ENCODE data around the gene BSN. TPM values are rescaled to one million over a fixed set of nuclear protein-coding genes. Genes with fewer than 3 reads are reported as not detected.

BSN gene
- total and polyA plus RNA-seq, 2 donors (not counting 1 experiment from before 2014, with no cell fraction given), result under 0.01 to 0.01 TPM

DNA sequence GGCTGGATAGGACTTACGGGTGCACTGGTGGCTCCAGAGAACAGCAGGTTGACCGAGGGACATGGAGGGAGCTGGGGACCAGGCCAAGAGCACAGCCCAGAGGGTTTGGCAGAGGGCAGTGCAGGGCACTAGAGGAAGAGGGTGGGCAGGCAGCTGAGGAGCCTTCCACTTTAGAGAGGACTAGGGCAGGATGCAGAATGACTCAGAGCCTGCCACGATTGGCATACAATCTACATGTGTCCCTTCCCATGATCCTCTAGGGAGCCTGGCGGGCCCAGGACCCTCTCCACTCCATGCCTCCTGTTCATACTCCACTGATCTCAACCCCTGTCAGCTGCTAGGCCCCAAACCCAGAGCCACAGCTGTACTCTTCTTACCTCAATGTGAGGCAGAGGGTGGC, 105.5 kb downstream of the BSN start:
- Histone ChIP-seq H3K4me3 (replicated peaks in 1 of 4; ENCODE audit: control extremely low read depth in 1 of 4, insufficient read depth in 1 of 4, low read depth in 3 of 4, low read length in 4 of 4) (no peak overlapping the region), H3K4me2 (ENCODE audit: extremely low read depth, insufficient read depth, low read length) (no peak overlapping the region), H3K9ac (ENCODE audit: insufficient read depth, low read length) (no peak overlapping the region), H3K9me3 (ENCODE audit: control insufficient read depth, insufficient read depth, low read depth, low read length) (no peaks in the 10 kb centered on the region), H3K4me1 (ENCODE audit: control insufficient read depth, extremely low read depth, insufficient read depth, low read length) (no peaks in the 10 kb centered on the region), H4K20me1 (ENCODE audit: control insufficient read depth, extremely low read depth, insufficient read depth, low read length) (no peaks in the 10 kb centered on the region), H3K79me2 (ENCODE audit: control insufficient read depth, insufficient read depth, low read length) (no peaks in the 10 kb centered on the region), H3K27me3 (ENCODE audit: control insufficient read depth, insufficient read depth, low read length) (peaks cover 2% of the 10 kb centered on the region), H3K36me3 (ENCODE audit: control insufficient read depth, insufficient read depth, low read length) (no peaks in the 10 kb centered on the region), H3K27ac (ENCODE audit: insufficient read depth, low read length) (no peak overlapping the region), H2AFZ (ENCODE audit: low read length) (no peak overlapping the region)
- DNase-seq (ENCODE audit: low read depth in 2 of 2), result no peak
- no peak for TF ChIP-seq EZH2 (IDR thresholded peaks at IDR 0.05; ENCODE audit: low read length, missing control alignments)
- TF ChIP-seq, protein P1, sequence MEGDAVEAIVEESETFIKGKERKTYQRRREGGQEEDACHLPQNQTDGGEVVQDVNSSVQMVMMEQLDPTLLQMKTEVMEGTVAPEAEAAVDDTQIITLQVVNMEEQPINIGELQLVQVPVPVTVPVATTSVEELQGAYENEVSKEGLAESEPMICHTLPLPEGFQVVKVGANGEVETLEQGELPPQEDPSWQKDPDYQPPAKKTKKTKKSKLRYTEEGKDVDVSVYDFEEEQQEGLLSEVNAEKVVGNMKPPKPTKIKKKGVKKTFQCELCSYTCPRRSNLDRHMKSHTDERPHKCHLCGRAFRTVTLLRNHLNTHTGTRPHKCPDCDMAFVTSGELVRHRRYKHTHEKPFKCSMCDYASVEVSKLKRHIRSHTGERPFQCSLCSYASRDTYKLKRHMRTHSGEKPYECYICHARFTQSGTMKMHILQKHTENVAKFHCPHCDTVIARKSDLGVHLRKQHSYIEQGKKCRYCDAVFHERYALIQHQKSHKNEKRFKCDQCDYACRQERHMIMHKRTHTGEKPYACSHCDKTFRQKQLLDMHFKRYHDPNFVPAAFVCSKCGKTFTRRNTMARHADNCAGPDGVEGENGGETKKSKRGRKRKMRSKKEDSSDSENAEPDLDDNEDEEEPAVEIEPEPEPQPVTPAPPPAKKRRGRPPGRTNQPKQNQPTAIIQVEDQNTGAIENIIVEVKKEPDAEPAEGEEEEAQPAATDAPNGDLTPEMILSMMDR (conservative IDR thresholded peaks at IDR 0.05 in 1 of 2, IDR thresholded peaks at IDR 0.05 in 1 of 2; ENCODE audit: low read depth in 1 of 2, low read length in 2 of 2), result no peak

DNA sequence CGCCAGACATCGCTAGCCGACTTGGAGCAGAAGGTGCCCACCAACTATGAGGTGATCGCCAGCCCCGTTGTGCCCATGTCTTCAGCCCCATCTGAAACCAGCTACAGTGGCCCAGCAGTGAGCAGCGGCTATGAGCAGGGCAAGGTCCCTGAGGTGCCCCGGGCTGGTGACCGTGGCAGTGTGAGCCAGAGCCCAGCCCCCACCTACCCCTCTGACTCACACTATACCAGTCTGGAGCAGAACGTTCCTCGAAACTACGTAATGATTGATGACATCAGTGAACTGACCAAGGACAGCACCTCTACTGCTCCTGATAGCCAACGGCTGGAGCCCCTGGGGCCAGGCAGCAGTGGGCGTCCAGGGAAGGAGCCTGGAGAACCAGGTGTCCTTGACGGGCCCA, 107.0 kb downstream of the BSN start:
- no peak overlapping the region for H3K27ac ChIP-seq (ENCODE audit: insufficient read depth, low read length)
- TF ChIP-seq, protein P1 (conservative IDR thresholded peaks at IDR 0.05 in 1 of 2, IDR thresholded peaks at IDR 0.05 in 1 of 2; ENCODE audit: low read depth in 1 of 2, low read length in 2 of 2), result no peak
- TF ChIP-seq EZH2 (IDR thresholded peaks at IDR 0.05; ENCODE audit: low read length, missing control alignments), result no peak
- H3K79me2 ChIP-seq (ENCODE audit: control insufficient read depth, insufficient read depth, low read length), result no peaks in the 10 kb centered on the region
- DNase-seq (ENCODE audit: low read depth in 2 of 2), result peak in 1 of 2 donors; percentile 30
- H4K20me1 ChIP-seq (ENCODE audit: control insufficient read depth, extremely low read depth, insufficient read depth, low read length), result no peaks in the 10 kb centered on the region
- H3K27me3 ChIP-seq (ENCODE audit: control insufficient read depth, insufficient read depth, low read length), result peaks cover 2% of the 10 kb centered on the region
- H3K4me3 ChIP-seq (replicated peaks in 1 of 4; ENCODE audit: control extremely low read depth in 1 of 4, insufficient read depth in 1 of 4, low read depth in 3 of 4, low read length in 4 of 4), result no peak overlapping the region
- H3K4me2 ChIP-seq (ENCODE audit: extremely low read depth, insufficient read depth, low read length), result no peak overlapping the region
- no peak overlapping the region for H2AFZ ChIP-seq (ENCODE audit: low read length)
- H3K36me3 ChIP-seq (ENCODE audit: control insufficient read depth, insufficient read depth, low read length), result no peaks in the 10 kb centered on the region
- no peak overlapping the region for H3K9ac ChIP-seq (ENCODE audit: insufficient read depth, low read length)
- H3K4me1 ChIP-seq (ENCODE audit: control insufficient read depth, extremely low read depth, insufficient read depth, low read length), result no peaks in the 10 kb centered on the region
- H3K9me3 ChIP-seq (ENCODE audit: control insufficient read depth, insufficient read depth, low read depth, low read length), result no peaks in the 10 kb centered on the region

GRCh38 chr3:49662021-49662420, 107.7 kb downstream of the BSN start:
- Histone ChIP-seq H3K9ac (ENCODE audit: insufficient read depth, low read length) (no peak overlapping the region), H4K20me1 (ENCODE audit: control insufficient read depth, extremely low read depth, insufficient read depth, low read length) (no peaks in the 10 kb centered on the region), H3K4me2 (ENCODE audit: extremely low read depth, insufficient read depth, low read length) (no peak overlapping the region), H3K4me3 (replicated peaks in 1 of 4; ENCODE audit: control extremely low read depth in 1 of 4, insufficient read depth in 1 of 4, low read depth in 3 of 4, low read length in 4 of 4) (no peak overlapping the region), H3K9me3 (ENCODE audit: control insufficient read depth, insufficient read depth, low read depth, low read length) (no peaks in the 10 kb centered on the region), H2AFZ (ENCODE audit: low read length) (no peak overlapping the region), H3K36me3 (ENCODE audit: control insufficient read depth, insufficient read depth, low read length) (no peaks in the 10 kb centered on the region), H3K4me1 (ENCODE audit: control insufficient read depth, extremely low read depth, insufficient read depth, low read length) (no peaks in the 10 kb centered on the region), H3K27ac (ENCODE audit: insufficient read depth, low read length) (no peak overlapping the region), H3K79me2 (ENCODE audit: control insufficient read depth, insufficient read depth, low read length) (no peaks in the 10 kb centered on the region), H3K27me3 (ENCODE audit: control insufficient read depth, insufficient read depth, low read length) (peaks cover 2% of the 10 kb centered on the region)
- no peak for DNase-seq (ENCODE audit: low read depth in 2 of 2)
- TF ChIP-seq, protein P1 (conservative IDR thresholded peaks at IDR 0.05 in 1 of 2, IDR thresholded peaks at IDR 0.05 in 1 of 2; ENCODE audit: low read depth in 1 of 2, low read length in 2 of 2), result no peak
- no peak for TF ChIP-seq EZH2 (IDR thresholded peaks at IDR 0.05; ENCODE audit: low read length, missing control alignments)

Data from fibroblast of lung (primary cell).